ENCODE data around the gene MYO6.
"Not testable (repeated sequence)": the region's sequence is repeated elsewhere in the genome, so short reads cannot be mapped to it uniquely, and the experiment has no call there.

MYO6 gene

GRCh38 chr6:75748743-75749538 is at the start of gene MYO6:
Gene MYO6 (plus strand): TSS chr6:75749239. CDS start chr6:75817548, 68,309 bp downstream.
- FAIRE-seq, result no peak
- DNase-seq (ENCODE audit: low spot score), result peak; percentile 47

GRCh38 chr6:75708334-75708733 is 40.7 kb upstream of the MYO6 start:
- not testable (repeated sequence) for FAIRE-seq

GRCh38 chr6:75711173-75711572 is 37.9 kb upstream of the MYO6 start:
- no peak for DNase-seq (ENCODE audit: low spot score)
- no peak for FAIRE-seq

More at GRCh38 chr6:75708334-75708733, 40.7 kb upstream of the MYO6 start:
- not testable (repeated sequence) for DNase-seq (ENCODE audit: low spot score)

GRCh38 chr6:75719133-75719532 is 29.9 kb upstream of the MYO6 start:
- DNase-seq (ENCODE audit: low spot score), result no peak
- no peak for FAIRE-seq

GRCh38 chr6:75723382-75723781 is 25.7 kb upstream of the MYO6 start:
- FAIRE-seq, result no peak
- DNase-seq (ENCODE audit: low spot score), result no peak

- DNase-seq (ENCODE audit: low spot score) (no peak), FAIRE-seq (no peak)
These were observed 21.8 kb upstream of the MYO6 start for GRCh38 chr6:75727206-75727605.

GRCh38 chr6:75731029-75731428 is 18.0 kb upstream of the MYO6 start:
- not testable (repeated sequence) for FAIRE-seq; DNase-seq (ENCODE audit: low spot score)

GRCh38 chr6:75735491-75736186 is 13.4 kb upstream of the MYO6 start:
- FAIRE-seq, result peak; percentile 88

GRCh38 chr6:75743971-75744370 is 5.1 kb upstream of the MYO6 start:
- FAIRE-seq, result no peak
- DNase-seq (ENCODE audit: low spot score), result no peak

More at GRCh38 chr6:75735491-75736186, 13.4 kb upstream of the MYO6 start:
- peak; percentile 59 for DNase-seq (ENCODE audit: low spot score)

- DNase-seq (ENCODE audit: low spot score) (no peak), FAIRE-seq (no peak)
These were observed 3.6 kb upstream of the MYO6 start for GRCh38 chr6:75745404-75745803.

GRCh38 chr6:75746221-75746620 is 2.8 kb upstream of the MYO6 start:
- FAIRE-seq (no peak), DNase-seq (ENCODE audit: low spot score) (no peak)

- no peak for FAIRE-seq
- no peak for DNase-seq (ENCODE audit: low spot score)
These were observed 1.7 kb upstream of the MYO6 start for GRCh38 chr6:75747152-75747992.

GRCh38 chr6:75748003-75748742 is 866 bp upstream of the MYO6 start:
- no peak for FAIRE-seq

GRCh38 chr6:75751443-75751842 is 2.4 kb downstream of the MYO6 start:
- DNase-seq (ENCODE audit: low spot score), result no peak
- FAIRE-seq, result no peak

More at GRCh38 chr6:75748003-75748742, 866 bp upstream of the MYO6 start:
- no peak for DNase-seq (ENCODE audit: low spot score)

GRCh38 chr6:75752365-75752764 is 3.3 kb downstream of the MYO6 start:
- FAIRE-seq (peak; percentile 80), DNase-seq (ENCODE audit: low spot score) (peak; percentile 41)

- DNase-seq (ENCODE audit: low spot score) (no peak), FAIRE-seq (no peak)
These were observed 6.7 kb downstream of the MYO6 start for GRCh38 chr6:75755704-75756103.

- FAIRE-seq, result no peak
These were observed 8.3 kb downstream of the MYO6 start for GRCh38 chr6:75757295-75757694.

GRCh38 chr6:75758061-75758460 is 9.0 kb downstream of the MYO6 start:
- FAIRE-seq, result no peak
- no peak for DNase-seq (ENCODE audit: low spot score)

More at GRCh38 chr6:75757295-75757694, 8.3 kb downstream of the MYO6 start:
- no peak for DNase-seq (ENCODE audit: low spot score)

GRCh38 chr6:75759207-75759606 is 10.2 kb downstream of the MYO6 start:
- DNase-seq (ENCODE audit: low spot score) (peak; percentile 76), FAIRE-seq (peak; percentile 93)

- FAIRE-seq (no peak), DNase-seq (ENCODE audit: low spot score) (no peak)
These were observed 11.3 kb downstream of the MYO6 start for GRCh38 chr6:75760320-75760719.

GRCh38 chr6:75761489-75761888 is 12.4 kb downstream of the MYO6 start:
- DNase-seq (ENCODE audit: low spot score), result no peak
- no peak for FAIRE-seq

Data from RCC 7860 (cell line).